Stomach (tissue), 4 donors: Measurements from ENCODE around the gene FBXO17.

Experiments
- CTCF ChIP-seq, 7 experiments: fragments of 450-650 bp in 4 of 7; fragments of 200-600 bp in 3 of 7; sonication (generic) in 3 of 7; IDR thresholded peaks; one replicate each; pipeline ENCODE4 v1.5.1; 2016 to 2019; ENCODE audit warnings: antibody characterized with exemption in 7 of 7, control low read depth in 2 of 7, mild to moderate bottlenecking in 1 of 7
- EP300 ChIP-seq: sonication (generic); formaldehyde crosslinking; IDR thresholded peaks from one replicate; pipeline ENCODE4 v1.6.1; 2017; ENCODE audit warnings: antibody characterized with exemption
- POLR2A ChIP-seq, 4 donors: fragments of 450-650 bp; IDR thresholded peaks; one replicate each; pipeline ENCODE4 v1.6.1; 2016; ENCODE audit warnings: antibody characterized with exemption in 4 of 4, control low read depth in 2 of 4, mild to moderate bottlenecking in 1 of 4, moderate library complexity in 1 of 4

- TF ChIP-seq CTCF (IDR thresholded peaks at IDR 0.05) (no peak), POLR2A (IDR thresholded peaks at IDR 0.05) (no peak), EP300 (no peak)
Measured at GRCh38 chr19:38949580-38950367, 25.8 kb downstream of the FBXO17 start.
